Measurements from ENCODE around the gene MGAT4B.
A peak's percentile ranks its signal among the peaks of the same experiment; 100 is the strongest.
"Not testable (repeated sequence)": the region's sequence is repeated elsewhere in the genome, so short reads cannot be mapped to it uniquely, and the experiment has no call there.

The MGAT4B gene

GRCh38 chr5:179836225-179837019, 29.8 kb upstream of the MGAT4B start:
- Histone ChIP-seq H3K4me2 (ENCODE audit: low read length) (no peak overlapping the region), H3K79me1 (ENCODE audit: low read length) (no peaks in the 10 kb centered on the region), H3K36me3 (ENCODE audit: control insufficient read depth in 1 of 2, insufficient read depth in 2 of 2, low read length in 2 of 2) (peaks cover 69% of the 10 kb centered on the region in 2 experiments), H3K23ac (ENCODE audit: low read length) (no peak overlapping the region), H3K9ac (ENCODE audit: low read length) (no peak overlapping the region), H4K8ac (ENCODE audit: low read depth, low read length) (no peak overlapping the region), H3K9me3 (ENCODE audit: insufficient read depth, low read depth, low read length) (peaks cover 5% of the 10 kb centered on the region), H3K4ac (ENCODE audit: low read depth, low read length) (no peak overlapping the region), H2AFZ (ENCODE audit: insufficient read depth, low read length, poor library complexity) (no peak overlapping the region), H4K12ac (ENCODE audit: low read depth, low read length) (no peak overlapping the region), H3K4me3 (ENCODE audit: low read depth, low read length) (no peak overlapping the region), H3K18ac (ENCODE audit: low read length) (no peak overlapping the region), H3K4me1 (ENCODE audit: control insufficient read depth in 1 of 2, insufficient read depth in 2 of 2, low read length in 2 of 2) (no peaks in the 10 kb centered on the region), H2AK5ac (ENCODE audit: low read length) (no peak overlapping the region), H2BK120ac (ENCODE audit: insufficient read depth, low read length, poor library complexity) (no peak overlapping the region), H3K27ac (ENCODE audit: low read depth, low read length) (no peak overlapping the region), H2BK5ac (ENCODE audit: low read depth, low read length, poor library complexity) (no peak overlapping the region), H3K14ac (ENCODE audit: low read length) (no peak overlapping the region), H4K91ac (ENCODE audit: low read depth, low read length) (no peak overlapping the region), H3K27me3 (ENCODE audit: insufficient read depth, low read length) (no peaks in the 10 kb centered on the region), H2BK12ac (ENCODE audit: low read length) (no peak overlapping the region), H3K79me2 (ENCODE audit: control insufficient read depth, insufficient read depth, low read length, poor library complexity) (no peaks in the 10 kb centered on the region)
- WGBS (ENCODE audit: extremely low coverage, insufficient coverage, insufficient read length) = no CpG with 5 or more reads among the region's 19 CpGs
- peak in 1 of 2 donors; percentile 43 for DNase-seq

- not testable (repeated sequence) for H4K12ac ChIP-seq (ENCODE audit: low read depth, low read length); H2AK5ac ChIP-seq (ENCODE audit: low read length); H3K4ac ChIP-seq (ENCODE audit: low read depth, low read length); H3K9ac ChIP-seq (ENCODE audit: low read length); H2AFZ ChIP-seq (ENCODE audit: insufficient read depth, low read length, poor library complexity); H3K4me2 ChIP-seq (ENCODE audit: low read length); H2BK120ac ChIP-seq (ENCODE audit: insufficient read depth, low read length, poor library complexity); DNase-seq; H3K4me3 ChIP-seq (ENCODE audit: low read depth, low read length); H4K91ac ChIP-seq (ENCODE audit: low read depth, low read length); H3K4me1 ChIP-seq (ENCODE audit: control insufficient read depth in 1 of 2, insufficient read depth in 2 of 2, low read length in 2 of 2); H3K27ac ChIP-seq (ENCODE audit: low read depth, low read length); H3K27me3 ChIP-seq (ENCODE audit: insufficient read depth, low read length); H4K8ac ChIP-seq (ENCODE audit: low read depth, low read length); H3K18ac ChIP-seq (ENCODE audit: low read length); H3K14ac ChIP-seq (ENCODE audit: low read length); H3K79me1 ChIP-seq (ENCODE audit: low read length); H3K9me3 ChIP-seq (ENCODE audit: insufficient read depth, low read depth, low read length); H3K79me2 ChIP-seq (ENCODE audit: control insufficient read depth, insufficient read depth, low read length, poor library complexity); H2BK5ac ChIP-seq (ENCODE audit: low read depth, low read length, poor library complexity); H3K23ac ChIP-seq (ENCODE audit: low read length); H2BK12ac ChIP-seq (ENCODE audit: low read length)
- H3K36me3 ChIP-seq (ENCODE audit: control insufficient read depth in 1 of 2, insufficient read depth in 2 of 2, low read length in 2 of 2) = peaks cover 67 to 70% of the 10 kb centered on the region in 2 experiments
- WGBS (ENCODE audit: extremely low coverage, insufficient coverage, insufficient read length) = no CpG with 5 or more reads among the region's 28 CpGs
Observed at GRCh38 chr5:179834871-179835270, 28.2 kb upstream of the MGAT4B start.

- Histone ChIP-seq H4K8ac (ENCODE audit: low read depth, low read length) (no peak overlapping the region), H3K27me3 (ENCODE audit: insufficient read depth, low read length) (no peaks in the 10 kb centered on the region), H4K91ac (ENCODE audit: low read depth, low read length) (no peak overlapping the region), H4K12ac (ENCODE audit: low read depth, low read length) (no peak overlapping the region), H3K4me3 (ENCODE audit: low read depth, low read length) (no peak overlapping the region), H3K4me1 (ENCODE audit: control insufficient read depth in 1 of 2, insufficient read depth in 2 of 2, low read length in 2 of 2) (no peaks in the 10 kb centered on the region), H3K9ac (ENCODE audit: low read length) (no peak overlapping the region), H3K36me3 (ENCODE audit: control insufficient read depth in 1 of 2, insufficient read depth in 2 of 2, low read length in 2 of 2) (peaks cover 66 to 71% of the 10 kb centered on the region in 2 experiments), H3K27ac (ENCODE audit: low read depth, low read length) (no peak overlapping the region), H3K14ac (ENCODE audit: low read length) (no peak overlapping the region), H2BK12ac (ENCODE audit: low read length) (no peak overlapping the region), H3K79me2 (ENCODE audit: control insufficient read depth, insufficient read depth, low read length, poor library complexity) (no peaks in the 10 kb centered on the region), H3K23ac (ENCODE audit: low read length) (no peak overlapping the region), H2AK5ac (ENCODE audit: low read length) (no peak overlapping the region), H2AFZ (ENCODE audit: insufficient read depth, low read length, poor library complexity) (no peak overlapping the region), H3K9me3 (ENCODE audit: insufficient read depth, low read depth, low read length) (peaks cover 6% of the 10 kb centered on the region), H2BK120ac (ENCODE audit: insufficient read depth, low read length, poor library complexity) (no peak overlapping the region), H3K18ac (ENCODE audit: low read length) (no peak overlapping the region), H3K4me2 (ENCODE audit: low read length) (no peak overlapping the region), H3K79me1 (ENCODE audit: low read length) (no peaks in the 10 kb centered on the region), H2BK5ac (ENCODE audit: low read depth, low read length, poor library complexity) (no peak overlapping the region), H3K4ac (ENCODE audit: low read depth, low read length) (no peak overlapping the region)
- DNase-seq = peak in 1 of 2 donors; percentile 2
- WGBS (ENCODE audit: extremely low coverage, insufficient coverage, insufficient read length) = no CpG with 5 or more reads among the region's 8 CpGs
Observed at GRCh38 chr5:179834120-179834519, 27.5 kb upstream of the MGAT4B start.

DNA sequence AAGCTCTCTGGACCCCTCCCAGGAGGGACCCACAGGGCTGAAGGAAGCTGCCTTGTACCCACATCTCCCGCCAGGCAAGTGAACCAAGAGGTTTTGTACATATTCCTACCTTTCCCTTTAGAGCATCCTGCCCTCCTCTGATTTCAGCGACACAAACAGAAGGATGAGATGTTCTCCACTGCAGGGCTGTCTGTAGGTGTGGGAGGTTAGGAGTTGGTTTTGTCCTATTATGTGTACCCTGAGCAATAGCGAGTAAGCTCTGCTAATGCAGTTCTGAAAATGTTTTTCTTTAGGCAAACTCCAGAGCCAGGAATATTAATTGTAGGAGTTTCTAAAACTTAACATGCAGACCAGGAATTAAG, 27.0 kb upstream of the MGAT4B start:
- peaks cover 69 to 74% of the 10 kb centered on the region in 2 experiments for H3K36me3 ChIP-seq (ENCODE audit: control insufficient read depth in 1 of 2, insufficient read depth in 2 of 2, low read length in 2 of 2)
- H4K91ac ChIP-seq (ENCODE audit: low read depth, low read length) = no peak overlapping the region
- H3K18ac ChIP-seq (ENCODE audit: low read length) = no peak overlapping the region
- H2BK5ac ChIP-seq (ENCODE audit: low read depth, low read length, poor library complexity) = no peak overlapping the region
- peaks cover 6% of the 10 kb centered on the region for H3K9me3 ChIP-seq (ENCODE audit: insufficient read depth, low read depth, low read length)
- DNase-seq = no peak
- no peak overlapping the region for H2AFZ ChIP-seq (ENCODE audit: insufficient read depth, low read length, poor library complexity)
- no peak overlapping the region for H3K4me2 ChIP-seq (ENCODE audit: low read length)
- H3K4me3 ChIP-seq (ENCODE audit: low read depth, low read length) = no peak overlapping the region
- no peak overlapping the region for H4K12ac ChIP-seq (ENCODE audit: low read depth, low read length)
- H3K14ac ChIP-seq (ENCODE audit: low read length) = no peak overlapping the region
- H3K79me1 ChIP-seq (ENCODE audit: low read length) = no peaks in the 10 kb centered on the region
- no peak overlapping the region for H3K9ac ChIP-seq (ENCODE audit: low read length)
- H3K4me1 ChIP-seq (ENCODE audit: control insufficient read depth in 1 of 2, insufficient read depth in 2 of 2, low read length in 2 of 2) = no peaks in the 10 kb centered on the region
- H3K4ac ChIP-seq (ENCODE audit: low read depth, low read length) = no peak overlapping the region
- no peaks in the 10 kb centered on the region for H3K27me3 ChIP-seq (ENCODE audit: insufficient read depth, low read length)
- no peak overlapping the region for H2BK12ac ChIP-seq (ENCODE audit: low read length)
- H2BK120ac ChIP-seq (ENCODE audit: insufficient read depth, low read length, poor library complexity) = no peak overlapping the region
- WGBS (ENCODE audit: extremely low coverage, insufficient coverage, insufficient read length) = no CpG with 5 or more reads among the region's 3 CpGs
- no peak overlapping the region for H2AK5ac ChIP-seq (ENCODE audit: low read length)
- no peak overlapping the region for H3K23ac ChIP-seq (ENCODE audit: low read length)
- no peaks in the 10 kb centered on the region for H3K79me2 ChIP-seq (ENCODE audit: control insufficient read depth, insufficient read depth, low read length, poor library complexity)
- H4K8ac ChIP-seq (ENCODE audit: low read depth, low read length) = no peak overlapping the region
- H3K27ac ChIP-seq (ENCODE audit: low read depth, low read length) = no peak overlapping the region

Measured in trophoblast cell (in vitro differentiated cells and primary cell).